ENCODE data around the gene TUBB2A. TPM values are rescaled to one million over a fixed set of nuclear protein-coding genes. Genes with fewer than 3 reads are reported as not detected.
"Not testable (repeated sequence)": the region's sequence is repeated elsewhere in the genome, so short reads cannot be mapped to it uniquely, and the experiment has no call there.

TUBB2A gene
- total RNA-seq, 1 donor from 2014 or later = 223 TPM

DNA sequence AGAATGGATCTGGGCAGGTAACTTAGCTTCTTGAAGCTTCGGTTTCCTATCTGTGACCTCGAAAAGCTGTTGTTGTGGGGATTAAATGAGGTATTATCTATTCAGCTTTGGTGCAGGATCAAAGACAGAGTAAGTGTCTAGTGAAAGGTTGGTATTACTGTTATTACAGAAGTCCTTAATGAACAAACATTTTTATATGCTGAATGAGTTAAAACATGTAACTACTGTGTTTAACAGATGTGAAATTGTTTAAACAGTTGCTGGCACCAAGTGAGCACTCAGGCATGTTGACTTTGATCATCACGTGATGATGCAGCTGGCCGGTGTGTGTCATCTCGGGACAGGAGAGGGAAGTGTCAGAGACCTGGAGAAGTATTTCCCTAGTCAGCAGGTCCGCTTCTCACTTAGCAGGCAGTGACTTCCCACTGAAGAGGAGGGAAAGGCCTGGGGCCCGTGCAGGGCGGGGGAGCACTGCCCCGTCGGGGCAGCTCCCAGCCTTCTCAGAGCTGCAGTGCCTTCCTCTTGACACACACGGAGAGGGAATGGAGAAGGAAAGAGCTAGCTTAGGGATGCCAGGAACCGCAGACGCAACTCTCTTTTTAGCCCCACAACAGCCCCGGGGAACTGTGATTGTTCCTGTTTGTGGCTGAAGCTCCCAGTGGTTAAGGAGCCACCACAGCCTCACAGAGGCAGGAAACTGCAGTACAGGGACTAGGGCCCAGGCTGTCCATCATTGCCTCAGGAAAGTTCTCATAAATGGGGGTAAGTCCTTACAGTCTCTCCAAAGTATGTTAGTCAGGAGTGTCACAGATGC, 18.0 kb downstream of the TUBB2A start:
- no peaks in the 10 kb centered on the region for H3K27me3 Mint-ChIP-seq (ENCODE audit: low read depth)
- H3K4me1 Mint-ChIP-seq (ENCODE audit: low read depth) = peaks cover 7% of the 10 kb centered on the region
- H3K27ac Mint-ChIP-seq (ENCODE audit: unreplicated experiment) = peak overlapping the region; percentile 54
- H3K9me3 Mint-ChIP-seq (ENCODE audit: low read depth) = no peaks in the 10 kb centered on the region
- TF ChIP-seq, protein P1, sequence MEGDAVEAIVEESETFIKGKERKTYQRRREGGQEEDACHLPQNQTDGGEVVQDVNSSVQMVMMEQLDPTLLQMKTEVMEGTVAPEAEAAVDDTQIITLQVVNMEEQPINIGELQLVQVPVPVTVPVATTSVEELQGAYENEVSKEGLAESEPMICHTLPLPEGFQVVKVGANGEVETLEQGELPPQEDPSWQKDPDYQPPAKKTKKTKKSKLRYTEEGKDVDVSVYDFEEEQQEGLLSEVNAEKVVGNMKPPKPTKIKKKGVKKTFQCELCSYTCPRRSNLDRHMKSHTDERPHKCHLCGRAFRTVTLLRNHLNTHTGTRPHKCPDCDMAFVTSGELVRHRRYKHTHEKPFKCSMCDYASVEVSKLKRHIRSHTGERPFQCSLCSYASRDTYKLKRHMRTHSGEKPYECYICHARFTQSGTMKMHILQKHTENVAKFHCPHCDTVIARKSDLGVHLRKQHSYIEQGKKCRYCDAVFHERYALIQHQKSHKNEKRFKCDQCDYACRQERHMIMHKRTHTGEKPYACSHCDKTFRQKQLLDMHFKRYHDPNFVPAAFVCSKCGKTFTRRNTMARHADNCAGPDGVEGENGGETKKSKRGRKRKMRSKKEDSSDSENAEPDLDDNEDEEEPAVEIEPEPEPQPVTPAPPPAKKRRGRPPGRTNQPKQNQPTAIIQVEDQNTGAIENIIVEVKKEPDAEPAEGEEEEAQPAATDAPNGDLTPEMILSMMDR (IDR thresholded peaks at IDR 0.05) = no peak
- peaks cover 27% of the 10 kb centered on the region for H3K36me3 Mint-ChIP-seq (ENCODE audit: low read depth)
- no peak for DNase-seq (ENCODE audit: low spot score)
- H3K4me3 Mint-ChIP-seq (ENCODE audit: unreplicated experiment) = no peak overlapping the region

DNA sequence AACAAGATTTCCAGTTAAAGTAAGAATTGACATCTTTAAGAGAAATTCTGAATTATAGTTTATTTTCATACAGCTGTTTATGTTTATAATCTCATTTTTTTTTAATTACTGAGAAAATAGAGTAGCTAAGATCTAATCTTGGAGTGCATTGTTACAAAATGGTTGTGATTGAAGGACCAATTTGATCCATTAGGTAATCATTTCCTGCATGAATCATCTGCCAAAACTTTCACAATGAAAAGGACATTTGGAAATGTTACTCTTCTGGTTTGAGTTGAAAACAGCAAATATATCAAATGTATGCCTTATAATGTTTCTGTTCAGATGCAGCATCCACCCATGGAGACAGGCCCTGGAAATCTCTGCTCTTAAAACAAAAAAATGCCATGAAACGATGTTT, 19.0 kb downstream of the TUBB2A start:
- TF ChIP-seq, protein P1 (IDR thresholded peaks at IDR 0.05) = no peak
- Mint-ChIP-seq H3K27ac (ENCODE audit: unreplicated experiment) (no peak overlapping the region), H3K9me3 (ENCODE audit: low read depth) (no peaks in the 10 kb centered on the region), H3K4me1 (ENCODE audit: low read depth) (peaks cover 7% of the 10 kb centered on the region), H3K4me3 (ENCODE audit: unreplicated experiment) (no peak overlapping the region), H3K36me3 (ENCODE audit: low read depth) (peaks cover 27% of the 10 kb centered on the region), H3K27me3 (ENCODE audit: low read depth) (no peaks in the 10 kb centered on the region)
- no peak for DNase-seq (ENCODE audit: low spot score)

DNA sequence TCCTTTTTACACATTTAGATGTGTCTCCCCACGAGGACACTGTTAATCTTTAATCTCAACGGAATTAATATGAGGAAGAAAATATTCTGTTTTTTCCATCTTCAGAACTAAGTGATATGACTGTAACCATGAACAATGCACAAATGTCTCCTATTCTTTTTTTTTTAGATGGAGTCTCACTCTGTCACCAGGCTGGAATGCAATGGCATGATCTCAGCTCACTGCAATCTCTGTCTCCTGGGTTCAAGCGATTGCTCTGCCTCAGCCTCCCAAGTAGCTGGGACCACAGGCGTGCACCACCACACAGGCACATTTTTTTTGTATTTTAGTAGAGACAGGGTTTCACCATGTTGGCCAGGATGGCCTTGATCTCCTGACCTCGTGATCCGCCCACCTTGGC, 19.5 kb downstream of the TUBB2A start:
- Mint-ChIP-seq H3K36me3 (ENCODE audit: low read depth) (peaks cover 29% of the 10 kb centered on the region), H3K27ac (ENCODE audit: unreplicated experiment) (peak overlapping the region; percentile 17)
- not testable (repeated sequence) for DNase-seq (ENCODE audit: low spot score); H3K27me3 Mint-ChIP-seq (ENCODE audit: low read depth); H3K4me1 Mint-ChIP-seq (ENCODE audit: low read depth); H3K4me3 Mint-ChIP-seq (ENCODE audit: unreplicated experiment); H3K9me3 Mint-ChIP-seq (ENCODE audit: low read depth)

DNA sequence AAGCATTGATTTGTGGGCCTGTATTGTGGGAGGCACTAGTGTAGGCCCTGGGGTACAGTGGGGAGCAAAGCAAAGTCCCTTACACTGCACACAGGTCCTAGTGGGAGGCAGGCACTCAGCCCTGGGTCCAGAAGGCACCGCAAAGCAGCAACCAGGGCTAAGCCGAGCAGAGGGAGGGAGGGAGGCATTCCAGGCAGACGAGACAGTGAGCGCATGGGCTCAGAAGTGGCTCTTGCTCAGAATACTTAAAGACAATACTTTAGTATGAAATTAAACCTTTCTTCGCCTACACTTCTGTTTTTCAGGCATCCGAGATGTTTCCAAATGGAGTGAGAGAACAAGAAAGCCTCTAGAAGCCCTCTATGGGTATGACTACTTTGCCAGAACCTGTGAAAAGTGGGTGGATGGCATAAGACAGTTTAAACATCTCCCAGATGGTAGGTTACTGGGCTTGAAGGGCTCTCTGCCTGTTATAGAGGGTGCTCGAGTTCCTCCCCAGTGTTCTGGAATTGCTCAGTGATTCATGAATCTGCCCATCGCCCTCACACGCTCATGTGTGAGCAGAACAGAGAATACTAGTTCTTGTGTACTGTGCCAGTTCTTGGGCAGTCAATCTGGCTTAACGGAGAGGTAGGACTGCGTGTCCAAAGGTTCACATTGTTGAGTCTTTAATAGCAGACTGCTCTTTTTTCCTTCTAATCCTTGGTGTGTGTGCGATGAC, 20.1 kb downstream of the TUBB2A start:
- H3K9me3 Mint-ChIP-seq (ENCODE audit: low read depth) = no peaks in the 10 kb centered on the region
- no peaks in the 10 kb centered on the region for H3K27me3 Mint-ChIP-seq (ENCODE audit: low read depth)
- no peak for DNase-seq (ENCODE audit: low spot score)
- no peak overlapping the region for H3K4me3 Mint-ChIP-seq (ENCODE audit: unreplicated experiment)
- peaks cover 30% of the 10 kb centered on the region for H3K36me3 Mint-ChIP-seq (ENCODE audit: low read depth)
- H3K4me1 Mint-ChIP-seq (ENCODE audit: low read depth) = peaks cover 7% of the 10 kb centered on the region
- no peak overlapping the region for H3K27ac Mint-ChIP-seq (ENCODE audit: unreplicated experiment)
- TF ChIP-seq, protein P1 (IDR thresholded peaks at IDR 0.05) = no peak

DNA sequence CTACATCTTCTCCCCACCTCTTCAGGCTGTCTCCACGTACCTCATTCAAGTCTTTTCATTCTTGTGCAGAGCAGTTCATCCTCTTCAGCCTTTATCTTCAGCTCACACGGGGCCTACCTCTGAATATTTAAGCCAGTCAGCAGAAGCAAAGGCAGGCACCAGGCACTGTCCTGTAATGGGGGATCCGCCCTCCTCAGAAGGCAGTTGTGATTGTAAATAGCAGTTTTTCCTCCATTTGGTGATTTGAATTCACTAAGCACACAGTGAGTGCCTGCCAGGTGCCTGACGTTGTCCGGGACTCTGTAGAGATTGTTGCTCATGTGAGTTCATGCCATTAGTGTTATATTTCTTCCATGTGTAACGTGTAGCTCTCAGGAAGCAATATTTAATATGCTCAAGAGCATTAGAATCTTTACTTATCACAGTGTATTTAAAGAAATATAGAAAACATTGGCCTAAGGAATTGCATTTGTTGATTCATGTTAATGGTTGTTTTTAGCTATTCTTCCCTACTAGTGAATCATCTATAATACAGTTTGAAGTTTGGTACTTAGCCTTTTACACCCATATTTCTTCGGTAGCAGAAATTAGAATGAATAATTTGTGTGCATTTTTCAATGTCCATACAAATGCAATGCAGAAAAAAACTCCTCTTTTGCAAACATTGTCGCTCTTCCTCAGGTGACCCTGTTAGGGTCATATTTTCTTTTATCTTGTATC, 20.9 kb downstream of the TUBB2A start:
- peaks cover 36% of the 10 kb centered on the region for H3K36me3 Mint-ChIP-seq (ENCODE audit: low read depth)

More for the DNA sequence above, 20.9 kb downstream of the TUBB2A start:
- TF ChIP-seq, protein P1 (IDR thresholded peaks at IDR 0.05) = no peak
- Mint-ChIP-seq H3K27ac (ENCODE audit: unreplicated experiment) (no peak overlapping the region), H3K27me3 (ENCODE audit: low read depth) (no peaks in the 10 kb centered on the region), H3K4me3 (ENCODE audit: unreplicated experiment) (no peak overlapping the region), H3K4me1 (ENCODE audit: low read depth) (peaks cover 7% of the 10 kb centered on the region), H3K9me3 (ENCODE audit: low read depth) (no peaks in the 10 kb centered on the region)
- no peak for DNase-seq (ENCODE audit: low spot score)
